Stimulated activated CD8-positive, alpha-beta memory T cell treated with anti-CD3 and anti-CD28 coated beads, Interleukin-4, amount 100 ng/mL, for 1 hour (primary cell): ENCODE measurements around the gene PRKCB.
A peak's percentile ranks its signal among the peaks of the same experiment; 100 is the strongest.

Experiments
- DNase-seq, 2 donors: peaks; one replicate each; pipeline ENCODE4 v3.0.0-alpha.2; 2020; ENCODE audit warnings: low read depth in 2 of 2, low spot score in 1 of 2

PRKCB gene

GRCh38 chr16:24036038-24036543 lies 200.3 kb downstream of the PRKCB start:
- DNase-seq: no peak

GRCh38 chr16:24036614-24037013 lies 200.8 kb downstream of the PRKCB start:
- DNase-seq: no peak

- DNase-seq: no peak
These were observed 201.6 kb downstream of the PRKCB start for GRCh38 chr16:24037335-24037734.

- DNase-seq: peak; percentile 46 to 55
These were observed 206.2 kb downstream of the PRKCB start for GRCh38 chr16:24041834-24042631.

- no peak for DNase-seq
These were observed 208.7 kb downstream of the PRKCB start for GRCh38 chr16:24044467-24044866.

GRCh38 chr16:24045641-24046040 lies 209.9 kb downstream of the PRKCB start:
- no peak for DNase-seq

GRCh38 chr16:24046442-24046841 lies 210.7 kb downstream of the PRKCB start:
- DNase-seq: no peak

GRCh38 chr16:24049113-24049512 lies 213.3 kb downstream of the PRKCB start:
- DNase-seq: no peak

GRCh38 chr16:24051125-24051524 lies 215.3 kb downstream of the PRKCB start:
- DNase-seq: no peak

GRCh38 chr16:24052329-24053098 lies 216.7 kb downstream of the PRKCB start:
- no peak for DNase-seq

GRCh38 chr16:24053099-24053946 lies 217.5 kb downstream of the PRKCB start:
- DNase-seq: no peak

GRCh38 chr16:24054741-24055491 lies 219.1 kb downstream of the PRKCB start:
- DNase-seq: no peak

GRCh38 chr16:24062270-24062817 lies 226.6 kb downstream of the PRKCB start:
- no peak for DNase-seq

GRCh38 chr16:24069036-24069590 lies 233.3 kb downstream of the PRKCB start:
- DNase-seq: no peak

- DNase-seq: no peak
These were observed 235.1 kb downstream of the PRKCB start for GRCh38 chr16:24070851-24071250.

GRCh38 chr16:24071666-24072360 lies 236.0 kb downstream of the PRKCB start:
- DNase-seq: no peak

- DNase-seq: no peak
These were observed 237.5 kb downstream of the PRKCB start for GRCh38 chr16:24073321-24073720.

GRCh38 chr16:24074574-24074973 lies 238.8 kb downstream of the PRKCB start:
- no peak for DNase-seq

- DNase-seq: no peak
These were observed 239.5 kb downstream of the PRKCB start for GRCh38 chr16:24075302-24075701.
